Endodermal cell (in vitro differentiated cells): ENCODE results near the gene TMBIM6. TPM values are rescaled to one million over a fixed set of nuclear protein-coding genes. Genes with fewer than 3 reads are reported as not detected.

Experiments used
- DNase-seq: peaks from one replicate; pipeline ENCODE4 v3.0.0-alpha.2; 2017
- H3K27ac ChIP-seq: 2 replicates; pipeline ENCODE4 v1.5.1; 2013; ENCODE audit warnings: mild to moderate bottlenecking, low read depth, low read length, moderate library complexity
- H3K27me3 ChIP-seq: 2 replicates; pipeline ENCODE4 v1.6.1; 2013; ENCODE audit warnings: mild to moderate bottlenecking, low read length, moderate library complexity; ENCODE audit not compliant: insufficient read depth, control insufficient read depth, poor library complexity, severe bottlenecking
- H3K36me3 ChIP-seq: 2 replicates; pipeline ENCODE4 v1.7.0; 2013; ENCODE audit warnings: mild to moderate bottlenecking, low read length, moderate library complexity; ENCODE audit not compliant: control insufficient read depth, insufficient read depth
- H3K4me1 ChIP-seq: one replicate; pipeline ENCODE4 v1.7.0; 2013; ENCODE audit warnings: low read length; ENCODE audit not compliant: control insufficient read depth, insufficient read depth
- H3K4me3 ChIP-seq: 2 replicates; pipeline ENCODE4 v1.5.1; 2013; ENCODE audit warnings: mild to moderate bottlenecking, low read length, moderate library complexity
- H3K9ac ChIP-seq: 2 replicates; pipeline ENCODE4 v1.6.1; 2013; ENCODE audit warnings: mild to moderate bottlenecking, low read length, moderate library complexity; ENCODE audit not compliant: poor library complexity, severe bottlenecking; ENCODE audit errors: extremely low read depth
- H3K9me3 ChIP-seq: 2 replicates; pipeline ENCODE4 v1.6.1; 2013; ENCODE audit warnings: mild to moderate bottlenecking, low read length, moderate library complexity; ENCODE audit not compliant: control insufficient read depth
- H3K27ac Mint-ChIP-seq: 2 replicates; pipeline ENCODE4 v1.8.0; 2020; ENCODE audit warnings: mixed read lengths
- H3K27me3 Mint-ChIP-seq: 2 replicates; pipeline ENCODE4 v1.8.0; 2021; ENCODE audit warnings: mild to moderate bottlenecking, mixed read lengths; ENCODE audit not compliant: insufficient read depth
- H3K36me3 Mint-ChIP-seq: 2 replicates; pipeline ENCODE4 v1.8.0; 2020; ENCODE audit warnings: low read depth, mixed read lengths
- H3K4me1 Mint-ChIP-seq: 2 replicates; pipeline ENCODE4 v1.8.0; 2020; ENCODE audit warnings: mixed read lengths
- H3K4me3 Mint-ChIP-seq: 2 replicates; pipeline ENCODE4 v1.8.0; 2020; ENCODE audit warnings: mild to moderate bottlenecking, moderate library complexity, mixed read lengths
- H3K9me3 Mint-ChIP-seq: 2 replicates; pipeline ENCODE4 v1.8.0; 2020; ENCODE audit warnings: mild to moderate bottlenecking, mixed read lengths
- WGBS, 2 experiments: methylation state at CpG; one replicate each; pipeline versions ENCODE4 v1.1.5 to v1.1.7; 2013; ENCODE audit warnings: missing lambda C conversion rate in 2 of 2, mixed read lengths in 1 of 2; ENCODE audit not compliant: insufficient coverage in 1 of 2, insufficient read length in 1 of 2; 5-methylcytosine and 5-hydroxymethylcytosine counted together
- total RNA-seq, 2 donors: library from RNA; stranded (reverse); fragmentation: NEBNext Ultra II Directional in 1 of 2; extraction: Animal tissue kit (Norgen Biotek cat#: 25700) in 1 of 2; gene quantifications; 2 replicates in 1 of 2; 3 replicates in 1 of 2; pipeline ENCODE4 v1.2.1, GENCODE V29; 2021
- TF ChIP-seq, protein P1 (sequence below): fragments of 200-600 bp; sonication (generic); conservative IDR thresholded peaks from 2 replicates; pipeline ENCODE4 v1.5.0; 2021; ENCODE audit warnings: antibody characterized with exemption, mild to moderate bottlenecking

The TMBIM6 gene
- total RNA-seq, 2 donors from 2014 or later: 426 to 455 TPM

GRCh38 chr12:49698619-49699545 is 42.5 kb upstream of the TMBIM6 start:
- peak overlapping the region; percentile 68 for H3K4me3 ChIP-seq

DNA sequence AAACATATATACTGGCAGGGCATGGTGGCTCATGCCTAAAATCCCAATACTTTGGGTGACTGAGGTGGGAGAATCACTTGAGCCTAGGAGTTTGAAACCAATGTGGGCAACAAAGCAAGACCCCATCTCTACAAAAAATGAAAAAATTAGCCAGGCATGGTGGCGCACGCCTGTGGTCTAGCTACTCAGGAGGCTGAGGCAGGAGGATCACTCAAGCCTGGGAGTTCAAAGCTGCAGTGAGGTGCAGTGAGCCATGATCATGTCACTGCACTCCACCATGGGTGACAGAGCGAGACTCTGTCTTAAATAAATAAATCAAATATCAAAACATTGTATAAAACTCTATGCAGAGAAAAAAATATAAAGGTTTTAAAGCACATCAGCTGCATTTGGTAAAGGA is 39.3 kb upstream of the TMBIM6 start:
- Mint-ChIP-seq H3K27me3 (no peaks in the 10 kb centered on the region), H3K9me3 (no peaks in the 10 kb centered on the region), H3K4me1 (peaks cover 44% of the 10 kb centered on the region), H3K36me3 (no peaks in the 10 kb centered on the region), H3K4me3 (no peak overlapping the region), H3K27ac (no peak overlapping the region)
- TF ChIP-seq, protein P1, sequence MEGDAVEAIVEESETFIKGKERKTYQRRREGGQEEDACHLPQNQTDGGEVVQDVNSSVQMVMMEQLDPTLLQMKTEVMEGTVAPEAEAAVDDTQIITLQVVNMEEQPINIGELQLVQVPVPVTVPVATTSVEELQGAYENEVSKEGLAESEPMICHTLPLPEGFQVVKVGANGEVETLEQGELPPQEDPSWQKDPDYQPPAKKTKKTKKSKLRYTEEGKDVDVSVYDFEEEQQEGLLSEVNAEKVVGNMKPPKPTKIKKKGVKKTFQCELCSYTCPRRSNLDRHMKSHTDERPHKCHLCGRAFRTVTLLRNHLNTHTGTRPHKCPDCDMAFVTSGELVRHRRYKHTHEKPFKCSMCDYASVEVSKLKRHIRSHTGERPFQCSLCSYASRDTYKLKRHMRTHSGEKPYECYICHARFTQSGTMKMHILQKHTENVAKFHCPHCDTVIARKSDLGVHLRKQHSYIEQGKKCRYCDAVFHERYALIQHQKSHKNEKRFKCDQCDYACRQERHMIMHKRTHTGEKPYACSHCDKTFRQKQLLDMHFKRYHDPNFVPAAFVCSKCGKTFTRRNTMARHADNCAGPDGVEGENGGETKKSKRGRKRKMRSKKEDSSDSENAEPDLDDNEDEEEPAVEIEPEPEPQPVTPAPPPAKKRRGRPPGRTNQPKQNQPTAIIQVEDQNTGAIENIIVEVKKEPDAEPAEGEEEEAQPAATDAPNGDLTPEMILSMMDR: no peak
- no peaks in the 10 kb centered on the region for H3K36me3 ChIP-seq
- whole genome bisulfite sequencing, 2 experiments: 92 to 100% methylated on average over 2 of the region's 3 CpGs
- H3K9me3 ChIP-seq: no peaks in the 10 kb centered on the region
- DNase-seq: no peak
- H3K27me3 ChIP-seq: no peaks in the 10 kb centered on the region
- no peak overlapping the region for H3K27ac ChIP-seq
- H3K4me3 ChIP-seq: no peak overlapping the region
- peaks cover 26% of the 10 kb centered on the region for H3K4me1 ChIP-seq
- H3K9ac ChIP-seq: no peak overlapping the region

More at GRCh38 chr12:49698619-49699545, 42.5 kb upstream of the TMBIM6 start:
- Mint-ChIP-seq H3K4me3 (peak overlapping the region; percentile 23), H3K9me3 (no peaks in the 10 kb centered on the region), H3K27ac (peak overlapping the region; percentile 64), H3K27me3 (no peaks in the 10 kb centered on the region), H3K4me1 (peaks cover 41% of the 10 kb centered on the region), H3K36me3 (no peaks in the 10 kb centered on the region)
- TF ChIP-seq, protein P1: no peak
- 7 to 11% methylated on average over 3 to 8 of the region's 8 CpGs for WGBS, 2 experiments
- Histone ChIP-seq H3K9me3 (no peaks in the 10 kb centered on the region), H3K27ac (peak overlapping the region; percentile 13), H3K27me3 (no peaks in the 10 kb centered on the region), H3K4me1 (peaks cover 20% of the 10 kb centered on the region), H3K9ac (no peak overlapping the region), H3K36me3 (no peaks in the 10 kb centered on the region)
- peak; percentile 89 for DNase-seq

DNA sequence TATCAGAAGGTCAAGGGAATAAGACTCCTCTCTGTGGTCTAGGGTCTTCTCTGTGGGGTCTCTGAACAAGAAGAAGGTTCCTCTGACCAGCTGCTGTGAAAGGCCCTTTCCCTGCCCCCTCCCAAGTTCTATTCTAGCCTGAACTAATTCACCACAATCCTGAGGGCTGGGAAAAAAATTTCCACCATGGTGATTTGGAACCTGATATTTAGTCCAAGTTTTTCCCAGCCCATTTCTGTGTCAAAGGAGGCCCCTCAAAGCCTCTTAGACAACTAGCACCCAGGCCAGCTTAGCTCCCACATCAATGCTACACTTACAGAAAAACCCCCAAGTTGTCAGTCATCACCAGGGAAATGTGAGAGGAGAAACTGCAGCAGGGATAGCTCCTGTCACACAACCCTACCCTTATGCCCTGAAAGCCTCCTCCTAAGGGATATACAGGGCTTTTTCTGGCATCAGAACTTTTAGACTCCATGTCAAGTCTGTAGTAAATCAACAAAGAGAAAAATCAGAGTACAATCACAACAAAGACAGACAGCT is 38.6 kb upstream of the TMBIM6 start:
- Mint-ChIP-seq H3K4me1 (peaks cover 36% of the 10 kb centered on the region), H3K36me3 (no peaks in the 10 kb centered on the region), H3K4me3 (no peak overlapping the region), H3K27ac (no peak overlapping the region), H3K9me3 (no peaks in the 10 kb centered on the region), H3K27me3 (peaks cover 3% of the 10 kb centered on the region)
- Histone ChIP-seq H3K4me1 (peaks cover 20% of the 10 kb centered on the region), H3K27me3 (peaks cover 1% of the 10 kb centered on the region), H3K27ac (peak overlapping the region; percentile 50), H3K9ac (no peak overlapping the region), H3K36me3 (no peaks in the 10 kb centered on the region), H3K4me3 (no peak overlapping the region), H3K9me3 (no peaks in the 10 kb centered on the region)
- no peak for DNase-seq
- TF ChIP-seq, protein P1: no peak
